ENCODE measurements around the gene NKD1. TPM values are rescaled to one million over a fixed set of nuclear protein-coding genes. Genes with fewer than 3 reads are reported as not detected.

The NKD1 gene
- total and polyA plus RNA-seq, 2 donors (not counting 1 experiment from before 2014, with no cell fraction given) = 0.16 to 1.9 TPM

DNA sequence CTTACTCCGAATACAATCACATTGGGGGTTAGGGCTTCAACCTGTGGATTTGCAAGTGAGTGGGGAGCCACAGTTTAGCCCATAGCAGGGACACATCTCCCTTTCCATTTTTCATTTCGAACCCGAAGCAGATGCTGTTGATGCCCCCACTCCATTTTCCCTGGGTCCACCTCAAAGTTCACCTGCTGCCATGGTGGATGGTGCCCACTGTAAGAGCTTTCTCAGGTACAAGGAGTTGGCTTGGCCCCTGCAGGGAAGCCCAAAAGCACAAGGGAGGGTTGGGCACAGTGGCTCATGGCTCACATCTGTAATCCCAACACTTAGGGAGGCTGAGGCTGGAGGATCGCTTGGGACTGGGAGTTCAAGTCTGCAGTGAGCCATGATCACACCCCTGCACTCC, 81.1 kb downstream of the NKD1 start:
- no peak overlapping the region for H2AFZ ChIP-seq (ENCODE audit: insufficient read depth, low read depth, low read length, poor library complexity, severe bottlenecking)
- H4K20me1 ChIP-seq (ENCODE audit: control insufficient read depth, insufficient read depth, low read length, poor library complexity, severe bottlenecking) = no peaks in the 10 kb centered on the region
- TF ChIP-seq EZH2 (IDR thresholded peaks at IDR 0.05; ENCODE audit: borderline replicate concordance, insufficient read depth, low read depth, low read length, poor library complexity, severe bottlenecking) = no peak
- TF ChIP-seq, protein P1, sequence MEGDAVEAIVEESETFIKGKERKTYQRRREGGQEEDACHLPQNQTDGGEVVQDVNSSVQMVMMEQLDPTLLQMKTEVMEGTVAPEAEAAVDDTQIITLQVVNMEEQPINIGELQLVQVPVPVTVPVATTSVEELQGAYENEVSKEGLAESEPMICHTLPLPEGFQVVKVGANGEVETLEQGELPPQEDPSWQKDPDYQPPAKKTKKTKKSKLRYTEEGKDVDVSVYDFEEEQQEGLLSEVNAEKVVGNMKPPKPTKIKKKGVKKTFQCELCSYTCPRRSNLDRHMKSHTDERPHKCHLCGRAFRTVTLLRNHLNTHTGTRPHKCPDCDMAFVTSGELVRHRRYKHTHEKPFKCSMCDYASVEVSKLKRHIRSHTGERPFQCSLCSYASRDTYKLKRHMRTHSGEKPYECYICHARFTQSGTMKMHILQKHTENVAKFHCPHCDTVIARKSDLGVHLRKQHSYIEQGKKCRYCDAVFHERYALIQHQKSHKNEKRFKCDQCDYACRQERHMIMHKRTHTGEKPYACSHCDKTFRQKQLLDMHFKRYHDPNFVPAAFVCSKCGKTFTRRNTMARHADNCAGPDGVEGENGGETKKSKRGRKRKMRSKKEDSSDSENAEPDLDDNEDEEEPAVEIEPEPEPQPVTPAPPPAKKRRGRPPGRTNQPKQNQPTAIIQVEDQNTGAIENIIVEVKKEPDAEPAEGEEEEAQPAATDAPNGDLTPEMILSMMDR (IDR thresholded peaks at IDR 0.05) = no peak
- H3K9me3 ChIP-seq (ENCODE audit: control extremely low read depth in 1 of 3, control insufficient read depth in 2 of 3, insufficient read depth in 1 of 3, low read length in 2 of 3) = peaks cover 0 to 3% (median 0%) of the 10 kb centered on the region in 3 donors
- CTCF ChIA-PET = interaction anchor here (1.2 to 1.3 kb wide), 2 partner anchors 82 to 177 kb away, joined by 3 to 5 read pairs; no protein-coding TSS in a partner anchor
- no peak overlapping the region for H3K9ac ChIP-seq (ENCODE audit: low read length)
- no peak overlapping the region for H3K27ac ChIP-seq (ENCODE audit: low read length in 2 of 2)
- peaks cover 2% of the 10 kb centered on the region for H3K27me3 Mint-ChIP-seq
- no peak overlapping the region for H3K4me2 ChIP-seq (replicated peaks; ENCODE audit: low read depth, low read length, poor library complexity, severe bottlenecking)
- peaks cover 12 to 14% of the 10 kb centered on the region in 2 donors for H3K4me1 ChIP-seq (ENCODE audit: control insufficient read depth in 2 of 2, insufficient read depth in 2 of 2, low read length in 2 of 2)
- no peak overlapping the region for H3K4me3 Mint-ChIP-seq
- POLR2A ChIA-PET = no interaction called here
- intact Hi-C loops (cut with micrococcal nuclease) = no loop called here
- 98% methylated on average over 4 of the region's 4 CpGs for WGBS (ENCODE audit: insufficient coverage)
- H3K79me2 ChIP-seq (ENCODE audit: control insufficient read depth, insufficient read depth, low read length) = no peaks in the 10 kb centered on the region
- H3K36me3 ChIP-seq (replicated peaks in 1 of 2; ENCODE audit: control extremely low read depth in 1 of 2, control insufficient read depth in 1 of 2, extremely low read depth in 1 of 2, insufficient read depth in 2 of 2, low read length in 1 of 2) = no peaks in the 10 kb centered on the region
- DNase-seq (no peak), ATAC-seq (ENCODE audit: low read depth) (no peak)
- H3K9me3 Mint-ChIP-seq (ENCODE audit: insufficient read depth) = no peaks in the 10 kb centered on the region
- no peak overlapping the region for H3K4me3 ChIP-seq (ENCODE audit: control extremely low read depth in 1 of 5, extremely low read depth in 1 of 5, insufficient read depth in 1 of 5, low read depth in 2 of 5, low read length in 4 of 5)
- H3K27me3 ChIP-seq (replicated peaks in 1 of 4; ENCODE audit: control extremely low read depth in 1 of 4, control insufficient read depth in 3 of 4, insufficient read depth in 4 of 4, low read length in 3 of 4) = no peaks in the 10 kb centered on the region
- H3K4me1 Mint-ChIP-seq = peaks cover 13% of the 10 kb centered on the region
- H3K27ac Mint-ChIP-seq = no peak overlapping the region

DNA sequence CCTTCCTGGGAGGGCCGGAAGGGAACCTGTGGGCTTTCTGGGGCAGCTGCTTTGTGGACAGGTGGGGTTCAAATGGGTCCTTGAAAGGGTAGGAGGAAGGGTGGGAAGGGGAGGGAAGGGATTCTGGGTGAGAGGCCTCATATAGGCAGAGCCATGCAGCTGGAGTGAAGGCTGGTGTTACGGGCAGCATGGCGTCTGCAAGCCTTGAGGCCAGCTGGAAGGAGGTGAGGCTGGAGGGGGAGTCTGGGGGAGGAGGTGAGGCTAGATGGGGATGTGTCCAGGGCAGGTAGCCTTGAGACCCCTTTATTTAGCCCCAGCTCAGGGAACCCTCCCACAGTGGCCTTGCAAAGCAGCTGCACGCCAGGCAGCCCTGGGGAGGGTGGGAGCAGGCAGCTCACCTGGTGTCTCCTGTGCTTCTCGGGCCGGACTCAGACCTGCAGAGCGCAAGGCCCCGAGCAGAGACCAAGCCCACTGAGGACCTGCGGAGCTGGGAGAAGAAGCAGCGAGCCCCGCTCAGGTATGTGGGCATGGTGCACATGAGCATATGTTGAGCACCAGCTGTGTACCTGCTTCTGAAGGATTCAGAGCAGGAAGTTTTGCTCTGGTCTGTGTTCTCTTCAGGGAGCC, 82.3 kb downstream of the NKD1 start:
- no peak for ATAC-seq (ENCODE audit: low read depth)
- Histone ChIP-seq H2AFZ (ENCODE audit: insufficient read depth, low read depth, low read length, poor library complexity, severe bottlenecking) (no peak overlapping the region), H3K36me3 (replicated peaks in 1 of 2; ENCODE audit: control extremely low read depth in 1 of 2, control insufficient read depth in 1 of 2, extremely low read depth in 1 of 2, insufficient read depth in 2 of 2, low read length in 1 of 2) (no peaks in the 10 kb centered on the region), H3K79me2 (ENCODE audit: control insufficient read depth, insufficient read depth, low read length) (no peaks in the 10 kb centered on the region), H3K4me1 (ENCODE audit: control insufficient read depth in 2 of 2, insufficient read depth in 2 of 2, low read length in 2 of 2) (peaks cover 12 to 14% of the 10 kb centered on the region in 2 donors), H3K9me3 (ENCODE audit: control extremely low read depth in 1 of 3, control insufficient read depth in 2 of 3, insufficient read depth in 1 of 3, low read length in 2 of 3) (peaks cover 0 to 3% (median 0%) of the 10 kb centered on the region in 3 donors), H3K4me2 (replicated peaks; ENCODE audit: low read depth, low read length, poor library complexity, severe bottlenecking) (no peak overlapping the region), H3K9ac (ENCODE audit: low read length) (no peak overlapping the region), H4K20me1 (ENCODE audit: control insufficient read depth, insufficient read depth, low read length, poor library complexity, severe bottlenecking) (no peaks in the 10 kb centered on the region), H3K27me3 (replicated peaks in 1 of 4; ENCODE audit: control extremely low read depth in 1 of 4, control insufficient read depth in 3 of 4, insufficient read depth in 4 of 4, low read length in 3 of 4) (no peaks in the 10 kb centered on the region), H3K27ac (ENCODE audit: low read length in 2 of 2) (no peak overlapping the region), H3K4me3 (ENCODE audit: control extremely low read depth in 1 of 5, extremely low read depth in 1 of 5, insufficient read depth in 1 of 5, low read depth in 2 of 5, low read length in 4 of 5) (no peak overlapping the region)
- WGBS (ENCODE audit: insufficient coverage) = 88% methylated on average over 8 of the region's 11 CpGs
- Mint-ChIP-seq H3K4me3 (no peak overlapping the region), H3K27me3 (peaks cover 4% of the 10 kb centered on the region), H3K27ac (no peak overlapping the region), H3K4me1 (peaks cover 13% of the 10 kb centered on the region), H3K9me3 (ENCODE audit: insufficient read depth) (no peaks in the 10 kb centered on the region)
- ChIA-PET CTCF (interaction anchor here (1.2 kb wide), 1 partner anchor 83 kb away, joined by 3 read pairs; no protein-coding TSS in a partner anchor), POLR2A (no interaction called here)
- TF ChIP-seq, protein P1 (IDR thresholded peaks at IDR 0.05) = no peak
- no peak for TF ChIP-seq EZH2 (IDR thresholded peaks at IDR 0.05; ENCODE audit: borderline replicate concordance, insufficient read depth, low read depth, low read length, poor library complexity, severe bottlenecking)
- no peak for DNase-seq
- intact Hi-C loops (cut with micrococcal nuclease) = no loop called here
